ENCODE data around the gene BBC3.

Gene BBC3

GRCh38 chr19:47195434-47195833, 35.6 kb downstream of the BBC3 start:
- no peak for DNase-seq (ENCODE audit: low spot score)

GRCh38 chr19:47190167-47190727, 40.8 kb downstream of the BBC3 start:
- DNase-seq (ENCODE audit: low spot score) = peak; percentile 73

GRCh38 chr19:47188507-47189033, 42.4 kb downstream of the BBC3 start:
- no peak for DNase-seq (ENCODE audit: low spot score)

GRCh38 chr19:47187797-47188196, 43.2 kb downstream of the BBC3 start:
- DNase-seq (ENCODE audit: low spot score) = no peak

- DNase-seq (ENCODE audit: low spot score) = no peak
Measured at GRCh38 chr19:47187335-47187655, 43.7 kb downstream of the BBC3 start.

- no peak for DNase-seq (ENCODE audit: low spot score)
Measured at GRCh38 chr19:47186446-47187334, 44.3 kb downstream of the BBC3 start.

- peak; percentile 28 for DNase-seq (ENCODE audit: low spot score)
Measured at GRCh38 chr19:47183601-47184000, 47.4 kb downstream of the BBC3 start.

GRCh38 chr19:47179653-47180310, 51.2 kb downstream of the BBC3 start:
- no peak for DNase-seq (ENCODE audit: low spot score)

- DNase-seq (ENCODE audit: low spot score) = no peak
Measured at GRCh38 chr19:47176627-47177090, 54.3 kb downstream of the BBC3 start.

GRCh38 chr19:47176071-47176626, 54.9 kb downstream of the BBC3 start:
- no peak for DNase-seq (ENCODE audit: low spot score)

GRCh38 chr19:47172666-47173455, 58.1 kb downstream of the BBC3 start:
- DNase-seq (ENCODE audit: low spot score) = no peak
